H1 (cell line): ENCODE measurements around the gene MRPS27. TPM values are rescaled to one million over a fixed set of nuclear protein-coding genes. Genes with fewer than 3 reads are reported as not detected.

ENCODE experiments used
- CTCF ChIA-PET: fragments of 300-600 bp; sonication (Branson Sonifier 250); formaldehyde crosslinking; loops from one replicate; lab custom pipeline; 2021; ENCODE audit not compliant: partially characterized antibody; lab: Charles Lee
- POLR2A ChIA-PET: fragments of 300-600 bp; sonication (Branson Sonifier 250); formaldehyde crosslinking; loops from one replicate; lab custom pipeline; 2021; ENCODE audit warnings: inconsistent platforms; ENCODE audit not compliant: partially characterized antibody; lab: Charles Lee
- DNase-seq, 2 experiments: peaks; one replicate each; pipeline versions ENCODE4 v3.0.0 to v3.0.0-alpha.2; 2010 to 2022; ENCODE audit warnings: low spot score in 2 of 2, low read depth in 1 of 2, mixed read lengths in 1 of 2
- FAIRE-seq: peaks from 2 replicates; lab custom pipeline; 2011; peaks lifted over from hg19 to GRCh38; lab: Jason Lieb, UNC
- H2AFZ ChIP-seq: 2 replicates; pipeline ENCODE4 v1.8.1; 2012; ENCODE audit warnings: low read length, inconsistent platforms
- H2AK5ac ChIP-seq: 2 replicates; pipeline ENCODE4 v1.6.1; 2013; ENCODE audit warnings: low read depth, low read length
- H2BK120ac ChIP-seq: replicated peaks from 2 replicates; pipeline ENCODE3; 2013; ENCODE audit warnings: low read depth, low read length, inconsistent platforms
- H2BK12ac ChIP-seq: 2 replicates; pipeline ENCODE4 v1.6.1; 2013; ENCODE audit warnings: low read depth, low read length
- H2BK15ac ChIP-seq: 2 replicates; pipeline ENCODE4 v1.6.1; 2013; ENCODE audit warnings: low read length
- H2BK20ac ChIP-seq: 2 replicates; pipeline ENCODE4 v1.6.1; 2013; ENCODE audit warnings: low read length
- H2BK5ac ChIP-seq: 2 replicates; pipeline ENCODE4 v1.6.1; 2013; ENCODE audit warnings: low read depth, low read length
- H3K14ac ChIP-seq: 2 replicates; pipeline ENCODE4 v1.6.1; 2013; ENCODE audit warnings: inconsistent platforms; ENCODE audit not compliant: insufficient read length
- H3K18ac ChIP-seq: 2 replicates; pipeline ENCODE4 v1.6.1; 2013; ENCODE audit warnings: low read length; ENCODE audit errors: extremely low read depth
- H3K23ac ChIP-seq: 2 replicates; pipeline ENCODE4 v1.6.1; 2013; ENCODE audit warnings: inconsistent platforms; ENCODE audit not compliant: insufficient read length
- H3K23me2 ChIP-seq: 2 replicates; pipeline ENCODE4 v1.6.1; 2013; ENCODE audit warnings: low read depth, low read length
- H3K27ac ChIP-seq: 2 replicates; pipeline ENCODE4 v1.6.1; 2011; ENCODE audit warnings: low read depth, low read length, inconsistent platforms
- H3K27me3 ChIP-seq, 4 experiments: replicated peaks in 1 of 4; 1 replicate in 1 of 4; 2 replicates in 3 of 4; pipeline versions ENCODE4 v1.6.1 to v1.8.1; 2011 to 2013; ENCODE audit warnings: low read length in 3 of 4, mild to moderate bottlenecking in 3 of 4, inconsistent platforms in 2 of 4, mixed read lengths in 2 of 4, moderate library complexity in 1 of 4; ENCODE audit not compliant: control insufficient read depth in 3 of 4, insufficient read depth in 3 of 4; ENCODE audit errors: extremely low read depth in 1 of 4
- H3K36me3 ChIP-seq, 4 experiments: 2 replicates each; pipeline versions ENCODE4 v1.6.1 to v1.8.1; 2011 to 2013; ENCODE audit warnings: mild to moderate bottlenecking in 4 of 4, low read length in 3 of 4, moderate library complexity in 2 of 4, control low read depth in 1 of 4, inconsistent platforms in 1 of 4; ENCODE audit not compliant: insufficient read depth in 4 of 4, control insufficient read depth in 2 of 4
- H3K4ac ChIP-seq: replicated peaks from 2 replicates; pipeline ENCODE3; 2013; ENCODE audit warnings: low read length, low read depth, mixed read lengths, inconsistent platforms; ENCODE audit not compliant: insufficient read length
- H3K4me1 ChIP-seq, 4 experiments: replicated peaks in 1 of 4; 1 replicate in 1 of 4; 2 replicates in 3 of 4; pipeline versions ENCODE4 v1.6.1 to v1.8.1; 2011 to 2013; ENCODE audit warnings: low read length in 3 of 4, inconsistent platforms in 2 of 4, mixed read lengths in 1 of 4; ENCODE audit not compliant: insufficient read depth in 4 of 4, control insufficient read depth in 3 of 4
- H3K4me2 ChIP-seq, 2 experiments: 2 replicates each; pipeline versions ENCODE4 v1.6.1 to v1.8.1; 2011 to 2013; ENCODE audit warnings: low read depth in 2 of 2, low read length in 2 of 2, control low read depth in 1 of 2, inconsistent platforms in 1 of 2, mild to moderate bottlenecking in 1 of 2; ENCODE audit not compliant: insufficient read depth in 1 of 2
- H3K4me3 ChIP-seq, 4 experiments: fragments of 200-600, 300-600 bp in 1 of 4; sonication (generic), shearing (Covaris generic), sonication (Bioruptor Twin) in 1 of 4; 2 replicates each; pipeline versions ENCODE4 v1.5.1 to v1.8.1; 2011 to 2016; ENCODE audit warnings: low read length in 4 of 4, low read depth in 3 of 4, control low read depth in 2 of 4, inconsistent platforms in 2 of 4, mild to moderate bottlenecking in 2 of 4, mixed read lengths in 1 of 4, moderate library complexity in 1 of 4; ENCODE audit not compliant: insufficient read depth in 2 of 4; ENCODE audit errors: extremely low read depth in 1 of 4
- H3K56ac ChIP-seq: replicated peaks from 2 replicates; pipeline ENCODE3; 2013; ENCODE audit warnings: low read depth, mild to moderate bottlenecking, mixed read lengths, low read length, inconsistent platforms; ENCODE audit not compliant: insufficient read length
- H3K79me1 ChIP-seq: 2 replicates; pipeline ENCODE4 v1.6.1; 2013; ENCODE audit warnings: low read depth, low read length, control low read depth
- H3K79me2 ChIP-seq, 2 experiments: 2 replicates each; pipeline versions ENCODE4 v1.6.1 to v1.8.1; 2012 to 2013; ENCODE audit warnings: low read length in 2 of 2, mild to moderate bottlenecking in 2 of 2, inconsistent platforms in 1 of 2; ENCODE audit not compliant: insufficient read depth in 2 of 2, control insufficient read depth in 1 of 2
- H3K9ac ChIP-seq, 4 experiments: replicated peaks in 1 of 4; 1 replicate in 1 of 4; 2 replicates in 3 of 4; pipeline versions ENCODE4 v1.6.1 to v1.8.1; 2011 to 2013; ENCODE audit warnings: low read depth in 3 of 4, low read length in 3 of 4, control low read depth in 2 of 4, mild to moderate bottlenecking in 2 of 4, moderate library complexity in 2 of 4, inconsistent platforms in 1 of 4; ENCODE audit errors: extremely low read depth in 1 of 4
- H3K9me3 ChIP-seq, 2 experiments: 2 replicates each; pipeline versions ENCODE4 v1.6.1 to v1.8.1; 2012 to 2013; ENCODE audit warnings: mild to moderate bottlenecking in 2 of 2, moderate library complexity in 2 of 2, control low read depth in 1 of 2, inconsistent platforms in 1 of 2, low read depth in 1 of 2, low read length in 1 of 2, mixed read lengths in 1 of 2; ENCODE audit not compliant: insufficient read depth in 2 of 2
- H4K20me1 ChIP-seq, 2 experiments: replicated peaks in 1 of 2; 2 replicates each; pipeline versions ENCODE3 to v1.8.1; 2011 to 2013; ENCODE audit warnings: inconsistent platforms in 2 of 2, low read length in 2 of 2, mild to moderate bottlenecking in 1 of 2; ENCODE audit not compliant: insufficient read depth in 2 of 2, control insufficient read depth in 1 of 2
- H4K5ac ChIP-seq: 2 replicates; pipeline ENCODE4 v1.6.1; 2013; ENCODE audit warnings: low read length, low read depth, mixed read lengths, inconsistent platforms; ENCODE audit not compliant: insufficient read length
- H4K8ac ChIP-seq: 2 replicates; pipeline ENCODE4 v1.8.0; 2013; ENCODE audit warnings: mild to moderate bottlenecking, moderate library complexity, low read length, inconsistent platforms; ENCODE audit not compliant: insufficient read depth; ENCODE audit errors: extremely low read depth
- H4K91ac ChIP-seq: replicated peaks from 2 replicates; pipeline ENCODE3; 2013; ENCODE audit warnings: low read length, mixed read lengths, inconsistent platforms; ENCODE audit not compliant: insufficient read length
- ATF3 ChIP-seq: IDR thresholded peaks from 2 replicates; pipeline ENCODE4 v1.6.1; 2011; ENCODE audit warnings: low read depth, mild to moderate bottlenecking, low read length; ENCODE audit not compliant: insufficient read depth
- CEBPB ChIP-seq: IDR thresholded peaks from 2 replicates; pipeline ENCODE4 v1.6.1; 2012; ENCODE audit warnings: low read depth, low read length
- HDAC2 ChIP-seq, 2 experiments: fragments of 300-600 bp in 1 of 2; sonication (generic) in 1 of 2; IDR thresholded peaks; 2 replicates each; pipeline ENCODE4 v1.6.1; 2011 to 2012; ENCODE audit warnings: low read depth in 2 of 2, low read length in 2 of 2, mild to moderate bottlenecking in 2 of 2, moderate library complexity in 2 of 2, borderline replicate concordance in 1 of 2, inconsistent platforms in 1 of 2
- JUND ChIP-seq: IDR thresholded peaks from 2 replicates; pipeline ENCODE4 v1.6.1; 2011; ENCODE audit warnings: mild to moderate bottlenecking, improper control_type of control experiment, low read length
- KDM4A ChIP-seq: IDR thresholded peaks from one replicate; pipeline ENCODE4 v1.7.1; 2012; ENCODE audit warnings: low read depth, mild to moderate bottlenecking, moderate library complexity, low read length, inconsistent platforms; ENCODE audit not compliant: severe bottlenecking
- POU5F1 ChIP-seq: IDR thresholded peaks from 2 replicates; pipeline ENCODE4 v1.6.1; 2011; ENCODE audit warnings: low read depth, mild to moderate bottlenecking, low read length, moderate library complexity
- RNF2 ChIP-seq: fragments of 200-900, 300-1000 bp; sonication (generic); IDR thresholded peaks from 2 replicates; pipeline ENCODE4 v1.7.1; 2016; ENCODE audit warnings: borderline replicate concordance, low read depth, mild to moderate bottlenecking, antibody characterized with exemption, low read length; ENCODE audit not compliant: poor library complexity, severe bottlenecking; ENCODE audit errors: missing control alignments
- SIX5 ChIP-seq: IDR thresholded peaks from 2 replicates; pipeline ENCODE4 v1.6.1; 2011; ENCODE audit warnings: mild to moderate bottlenecking, low read depth, low read length
- SP1 ChIP-seq: IDR thresholded peaks from 2 replicates; pipeline ENCODE4 v1.6.1; 2011; ENCODE audit warnings: low read depth, low read length
- SP2 ChIP-seq: IDR thresholded peaks from 2 replicates; pipeline ENCODE4 v1.6.1; 2012; ENCODE audit warnings: mild to moderate bottlenecking, low read length, inconsistent platforms
- SP4 ChIP-seq: IDR thresholded peaks from 2 replicates; pipeline ENCODE4 v1.6.1; 2012; ENCODE audit warnings: low read length, inconsistent platforms
- WGBS, 2 experiments: shearing (Covaris generic) in 1 of 2; methylation state at CpG; one replicate each; pipeline versions ENCODE4 v1.1.6 to v1.1.7; 2013 to 2015; ENCODE audit warnings: low lambda C conversion rate in 2 of 2, mixed read lengths in 2 of 2, inconsistent platforms in 1 of 2, low coverage in 1 of 2, missing lambda C conversion rate in 1 of 2; ENCODE audit not compliant: insufficient replicate concordance in 2 of 2, insufficient coverage in 1 of 2, insufficient read length in 1 of 2; ENCODE audit errors: extremely low coverage in 1 of 2, missing lambda C conversion rate in 1 of 2; 5-methylcytosine and 5-hydroxymethylcytosine counted together
- polyA plus RNA-seq, 7 experiments: library from polyadenylated mRNA; depleted of rRNA in 3 of 7; stranded (reverse) in 5 of 7; unstranded in 2 of 7; fragments of >200 nt in 5 of 7; fragments of 200-250 nt in 2 of 7; gene quantifications; 1 replicate in 5 of 7; 2 replicates in 1 of 7; 4 replicates in 1 of 7; pipeline versions ENCODE4 v1.2.1 to v1.2.3, GENCODE V29; 2011 to 2013; ENCODE audit warnings: missing spikeins in 2 of 7, mixed read lengths in 2 of 7
- total RNA-seq: library from RNA; stranded (reverse); fragmentation: NEBNext Ultra II Directional; extraction: Animal tissue kit (Norgen Biotek cat#: 25700); gene quantifications from 2 replicates; pipeline ENCODE4 v1.2.1, GENCODE V29; 2021

The MRPS27 gene
- total and polyA plus RNA-seq, 2 of the 8 experiments (the other 6 are each of a cell fraction or from before 2014, with no cell fraction given): 93.2 to 102 TPM

- Histone ChIP-seq H3K9me3 (no peaks in the 10 kb centered on the region), H2AK5ac (no peak overlapping the region), H3K9ac (no peak overlapping the region), H2BK5ac (no peak overlapping the region), H3K79me1 (no peaks in the 10 kb centered on the region; the same call in 1 of the 2 replicates), H3K36me3 (peaks cover 6 to 47% (median 22%) of the 10 kb centered on the region in 4 experiments), H2BK120ac (no peak overlapping the region), H4K91ac (no peak overlapping the region), H4K20me1 (peaks cover 1 to 3% of the 10 kb centered on the region in 2 experiments), H4K5ac (no peak overlapping the region), H3K23me2 (no peaks in the 10 kb centered on the region), H3K23ac (no peak overlapping the region), H3K4me3 (no peak overlapping the region), H3K56ac (no peak overlapping the region), H3K27me3 (no peaks in the 10 kb centered on the region), H2AFZ (no peak overlapping the region), H2BK15ac (no peak overlapping the region), H3K4ac (no peak overlapping the region), H2BK20ac (no peak overlapping the region), H3K79me2 (no peaks in the 10 kb centered on the region), H3K27ac (no peak overlapping the region), H3K14ac (no peak overlapping the region), H2BK12ac (no peak overlapping the region), H4K8ac (no peak overlapping the region), H3K18ac (no peak overlapping the region), H3K4me2 (no peak overlapping the region), H3K4me1 (peaks cover 2 to 10% (median 6%) of the 10 kb centered on the region in 4 experiments; a peak in 6 of 7 replicates)
- DNase-seq: no peak
- ChIA-PET POLR2A (interaction anchor here (1.0 kb wide), 1 partner anchor 10 kb away, joined by 4 read pairs; no protein-coding TSS in a partner anchor), CTCF (no interaction called here)
- FAIRE-seq: no peak
- 94% methylated on average over 5 of the region's 5 CpGs; no CpG with 5 or more reads in 1 of the 2 experiments for WGBS, 2 experiments
- TF ChIP-seq POU5F1 (no peak), SP4 (no peak), ATF3 (no peak), KDM4A (no peak), SP2 (no peak), HDAC2 (IDR thresholded peaks at IDR 0.05; ENCODE audit: borderline replicate concordance in 1 of 2, low read depth in 2 of 2, low read length in 2 of 2) (no peak), RNF2 (no peak), CEBPB (no peak), SIX5 (no peak), JUND (no peak), SP1 (no peak)
Measured at GRCh38 chr5:72187388-72188075, 132.5 kb downstream of the MRPS27 start.
